Kidney epithelial cell (primary cell): ENCODE measurements around the gene CHAT. TPM values are rescaled to one million over a fixed set of nuclear protein-coding genes. Genes with fewer than 3 reads are reported as not detected.

Source experiments
- DNase-seq: peaks from one replicate; pipeline ENCODE4 v3.0.0-alpha.2; 2010; ENCODE audit warnings: low read depth
- H3K27me3 ChIP-seq: 2 replicates; pipeline ENCODE4 v1.6.0; 2011; ENCODE audit warnings: low read length; ENCODE audit not compliant: control insufficient read depth, insufficient read depth
- H3K36me3 ChIP-seq: 2 replicates; pipeline ENCODE4 v1.5.1; 2011; ENCODE audit warnings: low read length; ENCODE audit not compliant: control insufficient read depth, insufficient read depth
- H3K4me3 ChIP-seq: 2 replicates; pipeline ENCODE4 v1.5.1; 2011; ENCODE audit warnings: low read depth, mild to moderate bottlenecking, control low read depth, low read length
- total RNA-seq: library from RNA; depleted of rRNA; stranded (reverse); fragments of >200 nt; gene quantifications from 2 replicates; pipeline ENCODE4 v1.2.3, GENCODE V29; 2015
- TF ChIP-seq, protein P1 (sequence below): IDR thresholded peaks from 2 replicates; pipeline ENCODE4 v1.5.1; 2011; ENCODE audit warnings: mild to moderate bottlenecking, moderate library complexity, low read length, control low read depth, inconsistent platforms; ENCODE audit not compliant: insufficient read depth, poor library complexity, severe bottlenecking

Gene CHAT
- total RNA-seq, 1 donor from 2014 or later: not detected

DNA sequence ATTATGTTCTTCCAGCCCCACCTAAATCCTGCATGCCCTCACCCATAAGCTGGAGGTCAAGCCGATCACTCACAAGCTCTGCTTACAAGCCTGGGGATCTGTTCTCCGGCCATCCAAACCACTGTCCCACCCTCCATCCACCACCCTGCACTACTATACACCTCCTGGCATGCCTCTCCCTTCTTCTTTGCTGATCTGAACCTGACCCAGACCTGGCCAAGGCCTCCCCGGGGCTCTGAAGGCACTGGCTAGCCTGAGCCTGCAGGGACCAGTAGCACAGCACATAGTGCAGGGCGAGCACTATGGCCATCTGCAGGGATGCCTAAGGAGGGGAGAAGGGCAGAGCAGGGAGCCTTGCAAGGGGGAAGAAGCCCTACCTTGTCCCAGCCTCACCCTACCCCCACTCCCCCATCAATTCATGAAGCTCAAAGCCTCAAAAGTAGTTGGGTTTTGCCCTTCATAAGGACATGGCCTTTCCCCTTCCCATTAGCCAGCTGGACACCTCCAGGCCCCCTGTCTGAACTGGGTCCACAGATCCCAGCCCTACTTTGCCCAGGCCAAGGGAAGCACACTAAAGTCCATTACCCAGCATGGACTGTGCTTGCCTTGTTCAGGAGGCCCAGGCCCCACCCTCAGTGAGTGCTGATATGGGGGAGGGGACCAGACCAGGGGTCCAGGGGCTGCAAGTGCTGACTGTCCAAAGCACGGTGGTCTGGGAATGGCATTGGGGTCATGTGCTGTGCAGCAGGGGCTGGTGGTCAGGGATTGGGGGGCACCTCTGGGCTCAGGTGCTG, 29.6 kb downstream of the CHAT start:
- Histone ChIP-seq H3K36me3 (no peaks in the 10 kb centered on the region), H3K4me3 (no peak overlapping the region), H3K27me3 (peaks cover 5% of the 10 kb centered on the region)
- DNase-seq: no peak
- TF ChIP-seq, protein P1, sequence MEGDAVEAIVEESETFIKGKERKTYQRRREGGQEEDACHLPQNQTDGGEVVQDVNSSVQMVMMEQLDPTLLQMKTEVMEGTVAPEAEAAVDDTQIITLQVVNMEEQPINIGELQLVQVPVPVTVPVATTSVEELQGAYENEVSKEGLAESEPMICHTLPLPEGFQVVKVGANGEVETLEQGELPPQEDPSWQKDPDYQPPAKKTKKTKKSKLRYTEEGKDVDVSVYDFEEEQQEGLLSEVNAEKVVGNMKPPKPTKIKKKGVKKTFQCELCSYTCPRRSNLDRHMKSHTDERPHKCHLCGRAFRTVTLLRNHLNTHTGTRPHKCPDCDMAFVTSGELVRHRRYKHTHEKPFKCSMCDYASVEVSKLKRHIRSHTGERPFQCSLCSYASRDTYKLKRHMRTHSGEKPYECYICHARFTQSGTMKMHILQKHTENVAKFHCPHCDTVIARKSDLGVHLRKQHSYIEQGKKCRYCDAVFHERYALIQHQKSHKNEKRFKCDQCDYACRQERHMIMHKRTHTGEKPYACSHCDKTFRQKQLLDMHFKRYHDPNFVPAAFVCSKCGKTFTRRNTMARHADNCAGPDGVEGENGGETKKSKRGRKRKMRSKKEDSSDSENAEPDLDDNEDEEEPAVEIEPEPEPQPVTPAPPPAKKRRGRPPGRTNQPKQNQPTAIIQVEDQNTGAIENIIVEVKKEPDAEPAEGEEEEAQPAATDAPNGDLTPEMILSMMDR: no peak

DNA sequence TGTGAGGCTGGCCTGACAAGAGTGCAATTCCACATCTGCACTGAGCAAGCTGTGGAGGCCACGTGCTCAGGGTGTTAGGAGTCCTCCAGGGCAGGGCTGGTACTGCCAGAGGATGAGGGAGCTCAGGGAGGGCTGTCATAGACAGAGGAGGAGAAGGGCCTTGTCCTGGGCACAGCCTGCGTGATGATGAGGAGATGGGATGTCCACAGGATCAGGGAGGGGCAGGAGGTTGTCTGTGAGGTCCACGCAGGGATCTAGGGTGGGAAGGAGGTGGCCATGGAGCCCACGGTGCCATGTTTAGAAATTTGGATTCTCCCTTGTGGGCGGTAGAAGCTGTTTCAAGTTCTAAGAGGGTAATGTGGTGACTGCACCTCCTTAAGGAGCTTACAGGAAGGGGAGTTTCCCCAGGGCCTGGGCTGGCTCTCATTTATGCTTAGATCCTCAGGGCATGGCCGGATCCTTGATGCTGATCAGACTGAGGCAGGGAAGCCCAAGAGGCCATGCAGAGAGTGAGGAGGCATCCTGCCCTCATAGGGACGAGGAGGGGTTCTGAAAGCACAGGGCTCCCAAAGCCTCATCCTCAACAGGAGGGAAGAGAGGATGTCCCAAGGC, 30.3 kb downstream of the CHAT start:
- no peaks in the 10 kb centered on the region for H3K36me3 ChIP-seq
- DNase-seq: no peak
- TF ChIP-seq, protein P1: no peak
- H3K4me3 ChIP-seq: no peak overlapping the region
- peaks cover 2% of the 10 kb centered on the region for H3K27me3 ChIP-seq

DNA sequence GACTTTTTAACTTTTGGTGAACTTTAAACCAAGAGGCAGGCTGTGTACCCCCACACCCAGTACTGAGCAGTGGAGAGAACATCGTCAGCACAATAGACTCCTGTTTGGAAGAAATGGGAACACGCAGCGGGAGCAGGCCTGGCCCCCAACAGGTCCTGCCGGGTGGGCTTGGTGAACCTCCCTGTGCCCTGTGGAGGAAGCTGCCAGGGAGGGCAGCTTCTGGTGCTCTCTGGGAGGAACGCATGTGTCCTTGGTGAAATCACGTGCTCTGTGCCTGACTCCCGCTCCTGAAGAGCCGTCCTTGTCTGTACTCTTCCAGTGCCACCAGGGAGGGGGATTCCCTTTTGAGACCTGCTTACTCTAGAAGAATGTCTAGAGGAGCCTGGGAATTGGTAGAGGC, 31.6 kb downstream of the CHAT start:
- TF ChIP-seq, protein P1: no peak
- no peak for DNase-seq
- Histone ChIP-seq H3K27me3 (peaks cover 2% of the 10 kb centered on the region), H3K4me3 (no peak overlapping the region), H3K36me3 (no peaks in the 10 kb centered on the region)

DNA sequence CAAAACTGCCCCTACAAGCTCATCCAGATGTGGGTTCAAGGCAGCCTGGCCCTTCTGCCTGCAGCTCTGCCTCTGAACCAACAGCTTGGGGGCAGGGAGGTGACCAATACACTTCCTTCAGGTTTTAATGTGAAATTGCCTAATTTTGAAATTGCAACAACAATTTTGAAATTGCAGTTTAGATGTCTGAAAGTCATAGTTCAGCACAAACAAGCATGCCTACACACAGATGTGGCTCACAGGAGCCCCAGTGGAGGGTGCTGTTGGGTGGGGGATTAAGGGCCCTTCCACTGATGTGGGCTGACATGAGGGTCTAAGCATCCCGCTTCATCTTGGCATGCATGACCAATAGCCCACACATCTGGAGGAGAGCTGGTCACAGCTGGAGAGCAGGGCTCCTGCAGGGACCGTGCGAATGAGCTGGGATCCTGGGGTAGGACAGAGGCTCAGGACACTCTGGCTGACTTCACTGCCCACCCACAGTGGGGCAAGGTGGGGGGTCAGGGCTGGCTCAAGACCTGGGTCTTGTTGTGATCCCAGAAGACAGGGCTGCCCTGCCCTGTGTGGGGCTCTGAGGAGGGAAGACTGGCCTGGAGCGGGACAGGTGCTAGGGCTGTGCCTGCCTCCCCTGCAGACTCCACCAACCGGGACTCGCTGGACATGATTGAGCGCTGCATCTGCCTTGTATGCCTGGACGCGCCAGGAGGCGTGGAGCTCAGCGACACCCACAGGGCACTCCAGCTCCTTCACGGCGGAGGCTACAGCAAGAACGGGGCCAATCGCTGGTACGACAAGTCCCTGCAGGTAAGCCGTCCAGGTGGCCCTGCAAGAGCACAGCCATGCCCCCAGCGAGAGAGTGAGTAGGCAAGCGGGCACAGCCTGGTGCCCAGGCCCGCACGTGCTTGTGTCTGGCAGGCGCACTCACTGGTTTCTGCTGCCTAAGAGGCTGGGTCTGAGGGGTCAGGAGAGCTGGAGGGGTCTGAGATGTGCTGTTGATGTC, 32.3 kb downstream of the CHAT start:
- TF ChIP-seq, protein P1: no peak
- no peak for DNase-seq
- H3K36me3 ChIP-seq: no peaks in the 10 kb centered on the region
- H3K4me3 ChIP-seq: no peak overlapping the region
- peaks cover 2% of the 10 kb centered on the region for H3K27me3 ChIP-seq

DNA sequence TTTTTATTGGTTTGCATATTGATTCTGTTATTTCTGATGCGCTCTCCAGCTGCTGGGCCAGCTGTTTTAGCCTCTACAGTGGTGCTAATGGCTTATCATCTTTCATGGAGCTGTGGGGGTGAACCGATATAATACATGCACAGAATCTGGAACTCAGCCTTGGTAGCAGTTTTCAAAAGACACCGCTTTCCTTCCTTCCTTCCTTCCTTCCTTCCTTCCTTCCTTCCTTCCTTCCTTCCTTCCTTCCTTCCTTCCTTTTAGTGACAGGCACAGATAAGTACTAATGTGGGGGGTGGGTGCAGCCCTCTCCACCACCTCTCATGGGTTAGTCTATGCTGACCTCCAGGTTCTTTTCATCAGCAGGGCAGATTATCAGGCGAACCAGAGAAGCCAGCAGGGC, 33.7 kb downstream of the CHAT start:
- Histone ChIP-seq H3K36me3 (no peaks in the 10 kb centered on the region), H3K27me3 (no peaks in the 10 kb centered on the region), H3K4me3 (no peak overlapping the region)
- TF ChIP-seq, protein P1: no peak
- DNase-seq: no peak
